BE2C (cell line): ENCODE measurements around the gene MPP2.
"Not testable (repeated sequence)": the region's sequence is repeated elsewhere in the genome, so short reads cannot be mapped to it uniquely, and the experiment has no call there.

ENCODE experiments used
- DNase-seq: peaks from one replicate; pipeline ENCODE4 v3.0.0-alpha.2; 2020
- H3K27me3 ChIP-seq: fragments of 250-450 bp; sonication (Bioruptor Pico); 2 replicates; pipeline ENCODE4 v1.5.1; 2020; ENCODE audit warnings: mild to moderate bottlenecking
- H3K36me3 ChIP-seq: fragments of 250-450 bp; sonication (Bioruptor Pico); 2 replicates; pipeline ENCODE4 v1.5.1; 2020; ENCODE audit warnings: mild to moderate bottlenecking
- H3K4me1 ChIP-seq: fragments of 250-450 bp; sonication (Bioruptor Pico); 2 replicates; pipeline ENCODE4 v1.5.1; 2020
- H3K4me3 ChIP-seq: 2 replicates; pipeline ENCODE4 v1.5.1; 2011; ENCODE audit warnings: low read depth, low read length
- H3K9me3 ChIP-seq: fragments of 250-450 bp; sonication (Bioruptor Pico); 2 replicates; pipeline ENCODE4 v1.5.1; 2020
- CTCF ChIP-seq: IDR thresholded peaks from 2 replicates; pipeline ENCODE4 v1.5.1; 2012; ENCODE audit warnings: mild to moderate bottlenecking, low read depth, low read length

MPP2 gene

GRCh38 chr17:43871946-43872690 is 35.2 kb downstream of the MPP2 start:
- H3K9me3 ChIP-seq = no peaks in the 10 kb centered on the region
- DNase-seq = no peak
- no peak for TF ChIP-seq CTCF

GRCh38 chr17:43869031-43869430 is 38.3 kb downstream of the MPP2 start:
- not testable (repeated sequence) for H3K4me3 ChIP-seq, DNase-seq, H3K36me3 ChIP-seq, H3K9me3 ChIP-seq, H3K27me3 ChIP-seq, H3K4me1 ChIP-seq

More at GRCh38 chr17:43871946-43872690, 35.2 kb downstream of the MPP2 start:
- peaks cover 9% of the 10 kb centered on the region; the same call in 1 of the 2 replicates for H3K27me3 ChIP-seq
- H3K36me3 ChIP-seq = no peaks in the 10 kb centered on the region
- H3K4me3 ChIP-seq = no peak overlapping the region
- no peaks in the 10 kb centered on the region for H3K4me1 ChIP-seq

GRCh38 chr17:43868226-43868994 is 38.9 kb downstream of the MPP2 start:
- no peaks in the 10 kb centered on the region for H3K36me3 ChIP-seq
- H3K9me3 ChIP-seq = no peaks in the 10 kb centered on the region
- peaks cover 9% of the 10 kb centered on the region for H3K27me3 ChIP-seq
- DNase-seq = no peak
- H3K4me1 ChIP-seq = no peaks in the 10 kb centered on the region
- no peak overlapping the region for H3K4me3 ChIP-seq
- TF ChIP-seq CTCF = no peak

- Histone ChIP-seq H3K4me3 (no peak overlapping the region), H3K36me3 (no peaks in the 10 kb centered on the region), H3K27me3 (peaks cover 3% of the 10 kb centered on the region), H3K9me3 (no peaks in the 10 kb centered on the region), H3K4me1 (no peaks in the 10 kb centered on the region)
- no peak for TF ChIP-seq CTCF
- DNase-seq = no peak
Observed at GRCh38 chr17:43864161-43864984, 43.0 kb downstream of the MPP2 start.

GRCh38 chr17:43861960-43862359 is 45.4 kb downstream of the MPP2 start:
- no peaks in the 10 kb centered on the region; the same call in 1 of the 2 replicates for H3K27me3 ChIP-seq
- TF ChIP-seq CTCF = no peak
- H3K36me3 ChIP-seq = no peaks in the 10 kb centered on the region
- H3K9me3 ChIP-seq = no peaks in the 10 kb centered on the region
- H3K4me1 ChIP-seq = no peaks in the 10 kb centered on the region
- DNase-seq = no peak
- no peak overlapping the region for H3K4me3 ChIP-seq

GRCh38 chr17:43860927-43861622 is 46.3 kb downstream of the MPP2 start:
- Histone ChIP-seq H3K36me3 (no peaks in the 10 kb centered on the region), H3K4me1 (no peaks in the 10 kb centered on the region), H3K9me3 (no peaks in the 10 kb centered on the region), H3K4me3 (no peak overlapping the region), H3K27me3 (no peaks in the 10 kb centered on the region; the same call in 1 of the 2 replicates)
- DNase-seq = no peak
- TF ChIP-seq CTCF = no peak
